SKM-1 (cell line): ENCODE measurements around the gene MYO16.
"Not testable (repeated sequence)": the region's sequence is repeated elsewhere in the genome, so short reads cannot be mapped to it uniquely, and the experiment has no call there.

Experiments used
- DNase-seq: peaks from one replicate; lab custom pipeline; 2025; ENCODE audit not compliant: unreplicated experiment; lab: John Stamatoyannopoulos, UW

Gene MYO16

DNA sequence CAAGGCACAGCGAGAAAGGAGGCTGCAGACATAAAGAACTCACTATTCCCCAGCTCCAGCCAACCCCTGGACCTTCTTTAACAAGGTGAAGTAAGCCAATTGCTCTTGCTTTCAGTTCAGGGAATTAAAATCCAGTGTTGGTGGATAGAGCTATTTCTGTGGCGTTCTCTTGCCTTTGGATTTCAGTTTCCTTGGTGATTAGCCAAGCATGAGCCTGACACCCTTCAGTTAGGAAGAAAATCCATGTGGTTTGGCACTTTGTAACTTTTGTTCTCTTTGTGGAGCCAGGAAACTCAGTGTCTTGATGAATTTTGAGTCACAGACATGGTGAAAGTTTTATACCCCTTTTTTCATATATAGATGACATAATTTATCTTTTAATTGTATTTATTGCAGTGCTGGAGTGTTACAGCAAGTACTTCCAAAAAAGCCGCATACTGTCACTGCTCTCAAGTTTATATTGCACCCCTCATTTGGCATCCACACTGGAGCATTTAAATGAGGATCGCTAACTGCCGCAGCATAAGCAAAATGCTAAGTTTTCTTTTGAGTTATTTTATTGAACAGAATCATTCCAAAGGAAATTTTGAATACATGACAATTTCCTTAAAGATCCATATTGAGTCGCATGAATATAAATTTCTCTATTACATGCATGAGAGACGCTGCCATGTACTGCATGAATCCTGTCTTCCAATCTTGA, 406.8 kb downstream of the MYO16 start:
- no peak for DNase-seq

DNA sequence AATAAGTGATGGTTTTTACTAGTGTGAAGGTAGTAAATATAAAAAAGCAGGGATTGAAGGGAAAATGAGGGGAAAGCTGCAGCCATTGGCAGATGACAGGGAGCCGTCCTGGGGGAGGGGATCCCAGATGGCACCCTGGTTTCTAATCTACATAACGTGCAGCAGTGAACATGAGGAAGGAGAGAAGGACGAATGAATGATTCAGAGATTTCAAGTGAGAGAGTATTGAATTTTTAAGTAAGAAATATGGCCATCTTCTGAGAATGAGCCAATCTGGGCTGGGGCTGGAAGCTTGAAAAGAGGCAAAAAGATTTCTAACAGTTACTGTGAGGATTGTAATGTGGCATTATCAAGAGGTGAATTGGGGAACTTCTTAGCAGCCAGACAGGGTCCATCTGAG, 414.2 kb downstream of the MYO16 start:
- no peak for DNase-seq

DNA sequence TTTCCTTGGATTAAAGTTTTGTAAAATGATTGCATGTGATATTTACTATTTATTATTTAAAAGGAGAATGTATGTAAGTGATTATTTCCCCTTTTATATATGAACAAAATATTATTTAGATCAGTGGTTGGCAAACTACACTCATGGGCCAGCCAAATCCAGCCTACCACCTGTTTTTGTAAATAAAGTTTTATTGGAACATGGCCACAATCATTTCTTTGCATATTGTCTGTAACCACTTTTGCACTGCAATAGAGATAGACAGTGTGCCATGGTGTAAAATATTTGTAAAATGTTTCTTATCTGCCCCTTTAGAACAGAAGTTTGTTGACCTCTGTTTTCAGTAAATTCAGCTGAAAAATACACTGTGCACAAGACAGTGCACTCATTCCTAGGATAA, 426.4 kb downstream of the MYO16 start:
- no peak for DNase-seq

DNA sequence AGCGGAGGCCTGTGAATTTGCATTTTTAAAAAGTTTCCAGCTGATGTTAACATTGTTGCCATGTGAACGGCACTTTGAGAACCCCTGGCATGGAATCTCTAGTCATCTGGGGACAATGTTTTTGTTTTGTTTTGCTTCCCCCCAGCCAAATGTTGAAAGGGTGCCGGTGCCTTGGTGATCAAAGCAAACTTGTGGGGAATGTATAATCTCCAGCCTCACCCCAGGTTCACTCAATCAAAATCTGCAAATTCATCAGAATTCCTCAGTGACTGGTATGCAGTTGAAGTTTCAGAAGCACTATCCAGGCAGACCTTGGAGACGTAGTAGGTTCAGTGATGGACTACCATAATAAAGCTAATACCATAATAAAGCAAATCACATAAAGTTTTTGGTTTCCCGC, 428.7 kb downstream of the MYO16 start:
- DNase-seq, result no peak

DNA sequence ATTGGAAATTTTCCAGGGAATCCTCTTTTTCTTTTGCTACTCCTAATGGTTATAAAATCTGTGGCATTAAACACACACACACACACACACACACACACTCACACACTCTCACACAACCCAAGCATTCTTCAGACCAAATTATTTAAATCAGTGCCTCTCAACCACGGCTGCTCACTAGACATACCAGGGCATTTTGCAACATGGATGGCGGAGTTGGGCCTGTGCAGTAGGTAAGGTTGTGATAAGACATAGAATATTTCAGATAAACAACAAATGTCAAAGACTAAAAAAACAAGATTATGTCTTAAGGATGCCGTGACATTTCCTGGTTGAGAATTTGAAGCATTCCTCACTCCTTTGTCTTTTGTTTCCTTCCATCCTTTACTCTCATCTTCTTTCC, 443.1 kb downstream of the MYO16 start:
- no peak for DNase-seq

DNA sequence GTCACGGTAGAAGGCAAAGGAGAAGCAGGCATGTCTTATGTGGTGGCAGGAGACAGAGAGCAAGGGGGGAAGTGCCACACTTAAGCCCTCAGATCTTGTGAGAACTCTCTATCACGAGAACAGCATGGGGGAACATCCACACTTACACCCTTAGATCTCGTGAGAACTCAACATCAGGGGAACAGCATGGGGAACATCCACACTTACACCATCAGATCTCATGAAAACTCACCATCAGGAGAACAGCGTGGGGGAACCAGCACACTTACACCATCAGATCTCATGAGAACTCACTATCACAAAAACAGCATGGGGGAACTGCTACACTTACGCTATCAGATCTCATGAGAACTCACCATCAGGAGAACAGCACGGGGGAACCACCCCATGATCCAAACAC, 445.0 kb downstream of the MYO16 start:
- no peak for DNase-seq

DNA sequence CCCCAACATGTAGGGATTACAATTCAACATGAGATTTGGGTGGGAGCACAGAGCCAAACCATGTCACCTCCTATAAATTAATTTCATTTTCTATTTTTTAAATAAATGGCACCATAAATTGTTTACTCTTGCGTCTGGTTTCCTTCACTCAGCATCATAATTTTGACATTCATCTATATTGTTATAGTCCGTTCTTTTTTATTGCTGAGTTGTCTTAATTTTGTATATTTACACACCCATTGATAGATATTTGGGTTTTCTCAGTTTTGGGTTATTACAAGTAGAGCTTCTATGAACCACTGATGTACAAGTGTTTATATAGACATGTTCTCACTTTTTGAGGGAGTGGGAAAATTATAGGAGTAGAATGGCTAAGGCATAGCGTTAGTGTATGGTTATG, 445.4 kb downstream of the MYO16 start:
- DNase-seq, result no peak

DNA sequence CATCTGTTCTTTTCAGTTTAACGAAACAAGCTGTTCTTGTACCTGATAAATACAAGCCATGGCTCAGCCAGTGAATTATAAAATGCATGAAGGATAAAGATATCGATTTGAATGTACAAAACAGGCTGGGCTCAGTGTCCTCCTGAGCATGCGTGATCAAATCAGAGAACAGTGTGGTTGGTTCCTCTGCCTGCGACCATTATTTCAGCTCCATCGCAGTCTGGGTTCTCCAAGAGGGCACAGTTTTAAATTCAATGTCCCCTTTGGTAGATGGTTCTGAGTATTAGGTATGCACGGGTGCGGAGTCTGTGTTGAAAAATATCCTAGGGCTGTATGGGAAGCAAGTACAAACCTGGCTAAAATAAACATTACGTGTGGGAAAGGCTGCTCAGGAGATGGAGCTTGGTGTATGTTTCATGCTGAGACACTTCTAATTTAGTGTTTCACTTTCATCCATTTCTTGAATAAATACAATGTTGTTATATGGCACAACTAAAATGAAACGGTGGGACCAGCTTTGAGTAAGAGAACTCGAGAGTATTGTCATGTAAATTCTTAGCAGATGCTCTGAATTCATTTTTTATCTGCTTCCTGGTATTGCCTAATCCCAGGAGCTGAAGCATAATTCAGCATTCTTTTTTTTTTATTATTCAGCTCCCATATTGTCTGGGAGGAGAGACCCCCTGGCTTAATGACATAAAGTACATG, 458.7 kb downstream of the MYO16 start:
- no peak for DNase-seq

DNA sequence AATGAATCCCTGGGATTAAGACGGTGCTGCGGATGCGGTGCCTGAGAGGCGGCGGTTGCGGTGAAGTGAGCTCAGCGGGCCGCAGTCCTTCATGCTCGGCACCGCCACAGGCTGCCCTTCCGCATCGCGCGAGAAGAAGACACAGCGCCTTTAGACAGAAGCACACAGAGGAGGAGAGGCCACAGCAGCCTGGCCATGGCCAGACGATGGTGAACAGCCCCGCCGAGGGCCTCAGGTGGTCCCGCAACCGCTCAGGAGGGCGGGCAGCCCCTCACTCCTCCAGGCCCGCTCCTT, 459.2 kb downstream of the MYO16 start:
- DNase-seq, result no peak

DNA sequence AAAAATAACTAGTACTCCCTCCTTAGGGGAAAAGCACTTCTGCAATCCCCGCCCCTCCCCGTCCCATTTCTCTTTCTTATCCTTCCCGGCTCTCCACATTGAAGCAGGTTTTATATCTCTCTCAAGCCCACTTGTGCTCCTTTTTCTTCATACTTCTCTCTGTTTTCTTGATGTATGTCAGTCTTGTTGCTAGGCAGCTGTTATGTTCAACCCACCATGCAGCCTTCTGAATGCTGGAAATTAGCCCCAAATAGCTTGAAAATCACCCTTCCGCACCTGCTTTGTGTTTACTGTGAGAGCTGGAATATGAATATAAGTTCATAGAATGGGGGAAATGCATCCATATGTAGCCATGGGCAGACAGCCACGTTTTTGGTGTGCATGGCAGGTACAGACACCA, 461.4 kb downstream of the MYO16 start:
- no peak for DNase-seq

DNA sequence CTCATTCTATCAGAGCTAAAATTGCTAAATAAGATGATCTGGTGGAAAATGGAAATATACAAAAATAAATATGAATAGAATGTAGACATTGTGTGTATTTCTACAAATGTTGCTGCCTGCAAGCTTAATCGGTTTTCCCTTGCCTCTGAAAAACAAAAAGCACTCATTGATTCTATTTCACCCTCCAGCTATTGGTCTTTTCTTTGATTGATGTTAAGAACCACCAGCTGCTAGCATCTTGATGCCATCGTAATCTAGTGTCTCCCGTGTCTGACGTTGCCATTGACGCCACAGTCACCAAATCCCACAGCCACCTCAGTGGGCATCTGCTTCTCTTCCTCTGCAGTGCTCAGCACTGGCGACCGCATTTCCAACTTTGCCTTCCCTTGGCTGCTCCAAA, 461.8 kb downstream of the MYO16 start:
- no peak for DNase-seq

DNA sequence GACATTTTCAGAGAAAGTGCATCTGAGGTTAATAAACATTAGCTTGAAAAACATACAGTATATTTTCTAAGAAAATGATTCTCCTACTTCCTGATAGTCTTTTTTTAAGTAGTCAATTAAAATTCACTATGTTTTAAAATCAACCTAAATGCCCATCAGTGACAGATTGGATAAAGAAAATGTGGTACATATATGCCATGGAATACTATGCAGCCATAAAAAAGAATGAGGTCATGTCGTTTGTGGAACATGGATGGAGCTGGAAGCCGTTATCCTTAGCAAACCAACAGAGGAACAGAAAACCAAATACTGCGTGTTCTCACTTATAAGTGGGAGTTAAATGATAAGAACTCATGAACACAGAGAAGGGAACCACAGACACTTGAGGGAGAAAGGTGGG, 462.8 kb downstream of the MYO16 start:
- not testable (repeated sequence) for DNase-seq

DNA sequence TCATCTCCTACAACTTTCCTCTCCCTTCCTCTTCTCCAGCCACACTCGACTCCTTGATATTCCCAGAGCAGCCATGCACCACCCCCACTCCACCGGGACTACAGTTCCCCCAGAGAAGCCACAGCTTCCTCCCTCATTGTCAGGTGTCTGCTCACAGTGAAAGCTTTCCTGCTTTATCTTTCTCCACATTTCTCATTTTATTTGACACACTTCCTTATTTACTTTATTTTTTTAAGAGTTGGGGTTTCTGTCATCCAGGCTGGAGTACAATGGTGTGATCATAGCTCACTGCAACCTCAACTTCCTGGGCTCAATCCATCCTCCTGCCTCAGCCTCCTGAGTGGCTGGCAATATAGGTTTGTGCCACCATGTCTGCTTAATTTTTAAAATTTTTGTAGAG, 464.6 kb downstream of the MYO16 start:
- DNase-seq, result no peak

DNA sequence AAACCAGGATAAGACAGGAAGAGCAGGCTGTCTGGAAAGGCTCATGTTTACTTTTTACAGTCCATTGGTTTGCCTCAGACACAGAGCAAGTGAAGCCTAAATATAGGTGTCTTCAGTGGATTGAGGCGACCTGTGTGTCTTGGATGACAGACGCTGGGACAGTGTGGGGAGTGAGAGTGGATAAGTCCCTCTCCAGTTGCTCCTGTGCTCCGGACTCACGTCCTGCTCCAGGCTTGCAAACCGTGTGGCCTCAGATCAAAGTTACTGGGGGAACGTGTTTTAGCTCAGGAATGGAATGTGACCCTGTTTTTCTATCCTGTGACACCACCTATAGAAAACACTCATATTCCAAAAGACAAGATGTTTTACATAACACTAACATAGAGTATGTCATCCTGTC, 465.7 kb downstream of the MYO16 start:
- DNase-seq, result no peak

DNA sequence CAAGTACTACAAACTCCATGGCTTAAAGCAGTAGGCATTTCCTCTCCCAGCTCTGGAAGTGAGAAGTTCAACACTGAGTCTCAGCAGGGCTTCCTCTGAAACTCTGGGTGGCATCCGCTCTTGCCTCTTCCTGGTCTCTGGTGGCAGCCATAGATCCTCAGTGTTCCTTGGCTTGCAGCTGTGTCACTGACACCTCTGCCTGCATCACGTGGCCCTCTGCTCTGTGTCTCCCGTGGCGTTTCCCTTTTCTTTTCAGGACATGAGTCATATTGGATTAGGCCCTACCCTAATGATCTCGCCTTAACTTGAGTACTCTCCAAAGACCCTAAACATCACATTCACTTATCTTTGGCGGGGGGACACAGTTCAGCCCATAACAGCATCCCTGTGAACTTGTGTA, 466.7 kb downstream of the MYO16 start:
- DNase-seq, result no peak

DNA sequence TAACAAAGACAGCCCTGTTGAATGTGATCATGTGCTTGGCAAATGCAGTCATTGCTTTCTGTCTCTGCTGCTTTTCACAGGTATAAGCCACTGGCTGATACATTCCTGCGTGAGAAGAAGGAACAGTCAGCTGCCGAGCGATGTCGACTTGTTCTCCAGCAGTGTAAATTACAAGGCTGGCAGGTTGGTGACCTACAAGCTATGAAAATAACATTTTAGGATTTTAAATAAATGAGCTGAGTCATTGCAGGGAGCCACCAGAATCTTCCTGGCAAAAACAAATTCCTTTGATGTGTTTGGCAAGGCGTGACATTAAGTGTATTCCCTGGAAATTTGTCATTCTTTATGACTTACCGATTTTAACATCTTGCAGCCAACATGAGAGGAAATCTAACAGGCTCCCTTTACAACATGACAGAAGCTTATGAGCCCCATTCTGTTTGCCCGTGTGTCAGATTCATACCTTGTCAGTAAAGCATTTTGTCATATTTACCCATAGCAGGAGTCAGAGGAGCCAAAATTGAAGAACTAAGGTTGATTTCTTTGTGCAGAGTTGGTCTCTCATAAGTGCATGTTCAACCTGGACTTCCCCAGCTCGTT, 471.4 kb downstream of the MYO16 start:
- DNase-seq, result no peak

DNA sequence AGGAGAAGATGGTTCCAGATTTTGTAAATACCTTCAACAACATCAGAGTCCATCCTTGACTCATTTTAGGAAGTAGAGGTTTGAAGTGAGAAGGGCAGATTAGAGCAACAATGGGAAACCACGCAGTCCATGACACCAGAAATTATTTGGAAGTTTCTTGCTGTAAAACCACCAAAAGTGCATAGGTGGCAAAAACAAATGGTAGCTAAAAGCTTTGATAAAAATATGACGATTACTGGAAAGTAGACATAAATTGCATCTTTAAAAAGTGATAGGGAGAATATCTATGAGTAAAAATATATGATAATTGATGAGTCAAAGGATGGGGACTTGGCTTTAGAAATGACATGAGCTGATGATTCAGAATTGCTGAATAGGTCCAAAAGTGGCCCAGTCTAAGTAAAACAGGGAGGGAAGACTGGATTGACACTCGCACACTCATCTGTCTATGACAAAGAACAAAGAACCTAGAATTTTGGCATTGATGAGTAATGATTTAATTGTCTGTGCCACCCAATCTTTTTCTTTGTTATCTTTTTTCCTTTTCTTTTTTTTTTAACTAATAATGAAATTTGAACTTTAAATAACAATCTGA, 472.2 kb downstream of the MYO16 start:
- DNase-seq, result no peak

DNA sequence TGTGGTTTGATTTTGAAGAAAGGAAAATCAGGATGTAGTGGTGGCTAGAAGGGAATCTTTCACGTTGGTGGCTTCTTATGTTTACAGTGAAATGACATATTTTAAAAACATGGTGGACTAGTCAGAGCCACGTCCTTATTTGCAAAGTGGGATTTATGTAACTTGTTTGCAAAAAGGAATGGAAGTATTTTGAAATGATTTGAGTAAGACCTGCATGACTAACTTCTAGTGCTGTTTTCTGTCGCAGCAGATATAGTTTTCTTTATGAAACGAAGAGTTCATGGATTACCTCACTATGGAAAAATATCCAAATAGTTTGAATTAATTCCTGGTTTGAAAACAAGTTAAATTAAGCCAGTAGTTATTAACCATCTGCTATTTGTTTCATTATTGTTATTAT, 476.5 kb downstream of the MYO16 start:
- DNase-seq, result no peak

DNA sequence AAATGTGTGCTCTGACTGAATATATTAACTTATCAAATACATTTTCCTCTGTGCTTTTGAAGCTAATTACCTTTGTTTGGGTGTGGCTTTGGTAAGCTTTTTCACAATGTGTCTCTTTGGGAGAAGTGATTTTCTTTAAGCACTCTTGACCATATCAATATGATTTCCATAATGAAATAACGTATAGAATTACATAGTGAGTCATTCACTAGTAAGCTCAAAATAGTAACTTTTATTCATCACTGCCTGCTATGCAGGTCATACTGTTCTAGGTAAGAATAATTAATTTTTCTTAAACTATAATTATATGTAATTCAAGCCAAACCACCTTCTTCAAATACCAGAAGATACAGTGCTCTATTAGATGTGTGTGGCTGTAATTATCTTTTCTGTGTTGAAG, 480.7 kb downstream of the MYO16 start:
- DNase-seq, result no peak

DNA sequence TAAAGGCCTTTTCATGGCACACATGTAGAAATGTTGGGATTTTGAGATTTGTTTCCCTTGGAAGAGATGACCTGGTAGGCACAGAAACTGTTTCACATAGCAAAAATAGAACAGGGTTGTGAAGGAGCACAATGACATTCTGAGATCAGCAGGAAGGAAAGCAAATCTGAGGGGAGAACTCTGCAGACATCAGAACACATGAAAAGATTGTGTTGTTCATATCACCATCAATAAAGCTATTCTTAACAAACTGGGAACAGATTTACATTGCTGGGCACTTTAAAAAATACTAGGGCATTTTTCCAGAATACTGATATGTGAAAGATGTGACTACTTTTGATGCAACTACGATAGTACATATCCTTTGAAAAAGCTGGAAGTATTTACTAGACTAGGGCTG, 481.7 kb downstream of the MYO16 start:
- DNase-seq, result no peak

DNA sequence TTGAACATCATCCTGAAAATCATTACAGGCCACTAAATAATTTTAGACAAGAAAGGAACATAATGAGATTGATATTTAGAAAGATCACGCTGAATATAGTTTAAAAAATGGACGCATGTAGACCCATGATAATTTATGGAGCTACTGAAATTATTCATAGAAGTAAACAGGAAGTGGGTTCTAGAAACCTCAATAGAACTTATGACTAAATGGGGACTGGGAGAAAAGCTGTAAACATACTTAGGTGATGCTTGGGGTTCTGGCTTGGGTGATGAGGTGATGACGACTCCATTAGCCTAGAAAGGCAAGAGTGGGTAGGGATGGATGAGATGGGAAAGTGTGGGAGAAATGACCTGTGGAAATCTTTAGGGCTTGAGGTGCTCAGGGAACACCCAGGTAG, 484.0 kb downstream of the MYO16 start:
- DNase-seq, result no peak

DNA sequence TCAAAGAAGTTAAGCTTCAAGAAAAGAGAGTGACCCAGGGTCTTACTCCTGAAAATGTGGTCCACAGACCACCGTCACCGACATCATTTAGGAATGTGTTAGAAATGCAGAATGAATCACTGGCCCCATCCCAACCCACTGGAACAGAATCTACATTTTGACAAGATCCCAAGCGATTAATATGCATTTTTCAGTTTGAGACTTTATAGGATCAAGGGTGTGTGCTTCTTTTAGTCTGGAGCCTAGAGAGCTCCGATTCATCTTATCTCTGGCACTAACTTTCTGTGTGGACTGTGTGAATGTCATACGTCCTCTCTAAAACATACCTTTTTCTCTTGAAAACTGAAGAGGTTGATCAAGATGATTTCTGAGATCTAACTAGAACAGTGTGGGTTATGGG, 484.8 kb downstream of the MYO16 start:
- DNase-seq, result no peak
